ENCODE measurements around the gene PLOD1.

PLOD1 gene

GRCh38 chr1:11980676-11980972 lies 46.1 kb downstream of the PLOD1 start:
- TF ChIP-seq PPARA (CRISPR knock-in tag; IDR thresholded peaks at IDR 0.05; ENCODE audit: borderline replicate concordance), result no peak
- no peak for TF ChIP-seq ZNF8 (CRISPR knock-in tag; IDR thresholded peaks at IDR 0.05)
- TF ChIP-seq SNAI2 (CRISPR knock-in tag; IDR thresholded peaks at IDR 0.05), result no peak
- TF ChIP-seq ZFP3 (CRISPR knock-in tag; IDR thresholded peaks at IDR 0.05), result no peak
- no peak for TF ChIP-seq ISL1 (CRISPR knock-in tag; IDR thresholded peaks at IDR 0.05)
- TF ChIP-seq PATZ1 (CRISPR knock-in tag; IDR thresholded peaks at IDR 0.05; ENCODE audit: borderline replicate concordance), result no peak
- no peak for TF ChIP-seq ESRRG (CRISPR knock-in tag; IDR thresholded peaks at IDR 0.05)
- TF ChIP-seq RARB (CRISPR knock-in tag; IDR thresholded peaks at IDR 0.05), result no peak
- TF ChIP-seq BACH2 (CRISPR knock-in tag; IDR thresholded peaks at IDR 0.05; ENCODE audit: borderline replicate concordance), result no peak
- no peak for TF ChIP-seq ARNTL (CRISPR knock-in tag; IDR thresholded peaks at IDR 0.05; ENCODE audit: borderline replicate concordance, low read depth)
- no peak for TF ChIP-seq TSHZ2 (CRISPR knock-in tag; IDR thresholded peaks at IDR 0.05)
- no peak for ATAC-seq

- TF ChIP-seq TCF4 (CRISPR knock-in tag; IDR thresholded peaks at IDR 0.05; ENCODE audit: borderline replicate concordance) (no peak), SNAI2 (CRISPR knock-in tag; IDR thresholded peaks at IDR 0.05) (no peak), TOX (CRISPR knock-in tag; IDR thresholded peaks at IDR 0.05; ENCODE audit: borderline replicate concordance) (no peak), ZNF565 (CRISPR knock-in tag; conservative IDR thresholded peaks at IDR 0.05; ENCODE audit: low read depth) (no peak), ZFP30 (CRISPR knock-in tag; IDR thresholded peaks at IDR 0.05) (no peak), ZNF70 (CRISPR knock-in tag; IDR thresholded peaks at IDR 0.05) (no peak), RARB (CRISPR knock-in tag; IDR thresholded peaks at IDR 0.05) (no peak), PATZ1 (CRISPR knock-in tag; IDR thresholded peaks at IDR 0.05; ENCODE audit: borderline replicate concordance) (no peak), ISL1 (CRISPR knock-in tag; IDR thresholded peaks at IDR 0.05) (no peak), ESRRG (CRISPR knock-in tag; IDR thresholded peaks at IDR 0.05) (no peak), ZFP3 (CRISPR knock-in tag; IDR thresholded peaks at IDR 0.05) (no peak), PPARA (CRISPR knock-in tag; IDR thresholded peaks at IDR 0.05; ENCODE audit: borderline replicate concordance) (no peak)
- ATAC-seq, result no peak
Measured at GRCh38 chr1:11981378-11982009, 47.0 kb downstream of the PLOD1 start.

- TF ChIP-seq PATZ1 (CRISPR knock-in tag; IDR thresholded peaks at IDR 0.05; ENCODE audit: borderline replicate concordance) (no peak), ZNF565 (CRISPR knock-in tag; conservative IDR thresholded peaks at IDR 0.05; ENCODE audit: low read depth) (no peak), POU6F1 (CRISPR knock-in tag; IDR thresholded peaks at IDR 0.05; ENCODE audit: borderline replicate concordance, low read depth) (no peak), GLIS3 (CRISPR knock-in tag; IDR thresholded peaks at IDR 0.05) (no peak), RARB (CRISPR knock-in tag; IDR thresholded peaks at IDR 0.05) (no peak), PPARA (CRISPR knock-in tag; IDR thresholded peaks at IDR 0.05; ENCODE audit: borderline replicate concordance) (no peak), SNAI2 (CRISPR knock-in tag; IDR thresholded peaks at IDR 0.05) (no peak), ISL1 (CRISPR knock-in tag; IDR thresholded peaks at IDR 0.05) (no peak), TSHZ2 (CRISPR knock-in tag; IDR thresholded peaks at IDR 0.05) (no peak), ZFP30 (CRISPR knock-in tag; IDR thresholded peaks at IDR 0.05) (no peak)
- ATAC-seq, result no peak
Measured at GRCh38 chr1:11982010-11982392, 47.5 kb downstream of the PLOD1 start.

All from SK-N-SH treated with all-trans-retinoic acid at 6 μM for 48 hours (cell line).